GM23338 (cell line): Measurements from ENCODE around the gene TMEM273.

Experiments used
- CREB1 ChIP-seq: fragments of 250-450 bp; sonication (Bioruptor Pico); IDR thresholded peaks from 2 replicates; pipeline ENCODE4 v1.5.0; 2020; ENCODE audit warnings: low read depth, mild to moderate bottlenecking, moderate library complexity
- CTCF ChIP-seq, 2 experiments: fragments of 200-600 bp in 1 of 2; sonication (generic) in 1 of 2; conservative IDR thresholded peaks; 2 replicates each; pipeline versions ENCODE4 v1.5.1 to v1.6.1; 2016 to 2017; ENCODE audit warnings: antibody characterized with exemption in 2 of 2, low read depth in 2 of 2, mild to moderate bottlenecking in 2 of 2, moderate library complexity in 1 of 2
- ETS1 ChIP-seq: IDR thresholded peaks from 2 replicates; pipeline ENCODE4 v1.6.1; 2016; ENCODE audit warnings: antibody characterized with exemption
- EZH2 ChIP-seq: fragments of 200-600 bp; sonication (generic); IDR thresholded peaks from one replicate; pipeline ENCODE4 v1.8.0; 2017; ENCODE audit warnings: antibody characterized with exemption, mild to moderate bottlenecking, low read depth; ENCODE audit not compliant: unreplicated experiment
- EZH2phosphoT487 ChIP-seq: fragments of 200-600 bp; sonication (generic); IDR thresholded peaks from one replicate; pipeline ENCODE4 v1.8.1; 2018; ENCODE audit warnings: antibody characterized with exemption; ENCODE audit not compliant: unreplicated experiment
- JUNB ChIP-seq: IDR thresholded peaks from one replicate; pipeline ENCODE4 v1.6.1; 2016; ENCODE audit warnings: antibody characterized with exemption; ENCODE audit not compliant: unreplicated experiment
- NANOG ChIP-seq: IDR thresholded peaks from 2 replicates; pipeline ENCODE4 v1.6.1; 2016; ENCODE audit warnings: antibody characterized with exemption, borderline replicate concordance
- POLR2AphosphoS5 ChIP-seq: IDR thresholded peaks from 2 replicates; pipeline ENCODE4 v1.6.1; 2016; ENCODE audit warnings: antibody characterized with exemption, low read depth
- REST ChIP-seq: IDR thresholded peaks from one replicate; pipeline ENCODE4 v1.6.1; 2018; ENCODE audit warnings: antibody characterized with exemption; ENCODE audit not compliant: unreplicated experiment
- ZNF114 ChIP-seq: fragments of 250-450 bp; sonication (Bioruptor Pico); IDR thresholded peaks from 2 replicates; pipeline ENCODE4 v1.5.0; 2020; ENCODE audit warnings: mild to moderate bottlenecking, moderate library complexity
- ZNF331 ChIP-seq: fragments of 250-450 bp; sonication (Bioruptor Pico); IDR thresholded peaks from 2 replicates; pipeline ENCODE4 v1.5.0; 2020; ENCODE audit warnings: low read depth, mild to moderate bottlenecking, moderate library complexity

GRCh38 chr10:49162761-49163310 is 25.4 kb downstream of the TMEM273 start:
- TF ChIP-seq CTCF (conservative IDR thresholded peaks at IDR 0.05; ENCODE audit: low read depth in 2 of 2) (no peak), EZH2 (no peak), EZH2phosphoT487 (no peak), JUNB (no peak), POLR2AphosphoS5 (no peak), REST (no peak), CREB1 (CRISPR knock-in tag) (no peak), NANOG (no peak), ETS1 (no peak), ZNF331 (CRISPR knock-in tag) (no peak), ZNF114 (no peak)
